Hindlimb muscle (tissue), 1 donor: ENCODE data around the gene WAC. TPM values are rescaled to one million over a fixed set of nuclear protein-coding genes. Genes with fewer than 3 reads are reported as not detected.

Source experiments
- DNase-seq: peaks from one replicate; pipeline ENCODE4 v3.0.0-alpha.2; 2013
- polyA plus RNA-seq: library from polyadenylated mRNA; unstranded; fragments of 120-200 nt; gene quantifications from one replicate; pipeline ENCODE4 v1.2.1, GENCODE V29; 2013; ENCODE audit not compliant: insufficient read length

Gene WAC
- polyA plus RNA-seq, 1 donor = 87.2 TPM

DNA sequence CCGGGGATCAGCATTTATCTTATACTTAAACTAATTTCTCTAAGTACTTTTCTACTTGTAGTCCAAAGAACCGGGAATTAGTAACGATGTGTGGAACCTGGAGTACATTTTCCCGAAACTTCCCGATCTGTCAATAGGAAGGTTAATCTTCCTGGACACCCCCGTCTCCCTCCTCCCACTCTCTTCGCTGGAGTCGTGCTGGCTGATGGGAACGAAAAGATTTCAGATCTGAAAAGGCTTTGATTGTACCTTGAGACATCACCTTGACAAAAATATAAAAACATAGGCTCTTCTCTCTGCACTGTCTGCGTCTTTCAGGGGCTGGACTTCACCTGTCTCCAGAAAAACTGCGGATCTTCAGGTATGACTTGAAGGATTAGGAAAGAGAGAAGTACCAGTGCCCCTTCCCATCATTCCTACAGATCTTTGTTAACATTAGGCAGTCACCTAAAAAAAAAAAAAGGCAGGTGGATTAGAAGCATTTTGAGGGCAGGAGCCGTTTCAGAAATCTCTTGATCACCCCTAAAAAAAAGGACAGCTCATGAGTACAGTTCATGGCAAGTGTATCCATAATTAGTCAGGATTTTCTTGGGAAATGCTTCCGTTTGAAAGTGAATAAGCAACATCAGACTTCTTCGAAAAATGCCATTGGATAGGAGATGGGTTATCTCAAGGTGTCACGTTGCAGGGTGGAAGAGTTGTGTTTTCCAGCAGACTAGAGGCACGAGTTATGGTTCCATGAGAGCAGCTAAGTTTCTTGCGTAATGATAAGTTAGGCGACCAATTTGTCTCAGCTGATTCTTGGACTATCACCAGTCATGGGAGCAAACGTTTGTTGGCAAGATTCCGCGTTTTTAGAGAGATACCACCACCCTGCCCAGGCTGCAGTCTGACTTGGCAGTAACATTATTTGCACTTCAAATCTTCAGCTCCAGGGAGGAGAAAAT, 136.6 kb downstream of the WAC start:
- no peak for DNase-seq

Other genes with a start within 250 kb of the WAC start
- gene MPP7, start 230.1 kb upstream of the WAC start, polyA plus RNA-seq = 2.3 TPM
- 1.8 TPM for gene BAMBI, start 144.4 kb downstream of the WAC start, polyA plus RNA-seq